PFSK-1 (cell line): ENCODE results near the gene PCSK5. TPM values are rescaled to one million over a fixed set of nuclear protein-coding genes. Genes with fewer than 3 reads are reported as not detected.

ENCODE experiments used
- FOXP2 ChIP-seq: optimal IDR thresholded peaks from 2 replicates; pipeline ENCODE3; 2011; ENCODE audit warnings: borderline replicate concordance, control low read depth, inconsistent platforms; ENCODE audit not compliant: insufficient read depth; ENCODE audit errors: extremely low read length, extremely low read depth
- POLR2AphosphoS5 ChIP-seq: IDR thresholded peaks from 2 replicates; pipeline ENCODE4 v1.6.1; 2012; ENCODE audit warnings: low read depth, mild to moderate bottlenecking, control low read depth, low read length, moderate library complexity
- SIN3A ChIP-seq: IDR thresholded peaks from 2 replicates; pipeline ENCODE4 v1.6.1; 2012; ENCODE audit warnings: mild to moderate bottlenecking, low read length, moderate library complexity, borderline replicate concordance; ENCODE audit not compliant: insufficient read depth
- TAF1 ChIP-seq: IDR thresholded peaks from 2 replicates; pipeline ENCODE4 v1.6.1; 2012; ENCODE audit warnings: low read length, control low read depth, borderline replicate concordance; ENCODE audit not compliant: insufficient read depth
- polyA plus RNA-seq: library from polyadenylated mRNA; unstranded; fragments of >200 nt; gene quantifications from one replicate; pipeline ENCODE4 v1.2.1, GENCODE V29; 2012; ENCODE audit warnings: low read depth, missing spikeins; ENCODE audit not compliant: insufficient read length
- TF ChIP-seq, protein P1 (sequence below), 2 experiments: IDR thresholded peaks; 2 replicates each; pipeline versions ENCODE4 v1.6.1 to v1.8.0; 2011 to 2012; ENCODE audit warnings: low read depth in 2 of 2, low read length in 2 of 2, control low read depth in 1 of 2, inconsistent platforms in 1 of 2, mild to moderate bottlenecking in 1 of 2, moderate library complexity in 1 of 2; ENCODE audit not compliant: insufficient read depth in 1 of 2

The PCSK5 gene
- polyA plus RNA-seq: 3.1 TPM

- TF ChIP-seq POLR2AphosphoS5 (0 out of 2 replicates have a peak, but pooled peaks have one; percentile 45), SIN3A (peak; percentile 74; the same call in 1 of the 2 replicates), TAF1 (peak; percentile 64; the same call in 1 of the 2 replicates), FOXP2 (no peak)
- TF ChIP-seq, protein P1, sequence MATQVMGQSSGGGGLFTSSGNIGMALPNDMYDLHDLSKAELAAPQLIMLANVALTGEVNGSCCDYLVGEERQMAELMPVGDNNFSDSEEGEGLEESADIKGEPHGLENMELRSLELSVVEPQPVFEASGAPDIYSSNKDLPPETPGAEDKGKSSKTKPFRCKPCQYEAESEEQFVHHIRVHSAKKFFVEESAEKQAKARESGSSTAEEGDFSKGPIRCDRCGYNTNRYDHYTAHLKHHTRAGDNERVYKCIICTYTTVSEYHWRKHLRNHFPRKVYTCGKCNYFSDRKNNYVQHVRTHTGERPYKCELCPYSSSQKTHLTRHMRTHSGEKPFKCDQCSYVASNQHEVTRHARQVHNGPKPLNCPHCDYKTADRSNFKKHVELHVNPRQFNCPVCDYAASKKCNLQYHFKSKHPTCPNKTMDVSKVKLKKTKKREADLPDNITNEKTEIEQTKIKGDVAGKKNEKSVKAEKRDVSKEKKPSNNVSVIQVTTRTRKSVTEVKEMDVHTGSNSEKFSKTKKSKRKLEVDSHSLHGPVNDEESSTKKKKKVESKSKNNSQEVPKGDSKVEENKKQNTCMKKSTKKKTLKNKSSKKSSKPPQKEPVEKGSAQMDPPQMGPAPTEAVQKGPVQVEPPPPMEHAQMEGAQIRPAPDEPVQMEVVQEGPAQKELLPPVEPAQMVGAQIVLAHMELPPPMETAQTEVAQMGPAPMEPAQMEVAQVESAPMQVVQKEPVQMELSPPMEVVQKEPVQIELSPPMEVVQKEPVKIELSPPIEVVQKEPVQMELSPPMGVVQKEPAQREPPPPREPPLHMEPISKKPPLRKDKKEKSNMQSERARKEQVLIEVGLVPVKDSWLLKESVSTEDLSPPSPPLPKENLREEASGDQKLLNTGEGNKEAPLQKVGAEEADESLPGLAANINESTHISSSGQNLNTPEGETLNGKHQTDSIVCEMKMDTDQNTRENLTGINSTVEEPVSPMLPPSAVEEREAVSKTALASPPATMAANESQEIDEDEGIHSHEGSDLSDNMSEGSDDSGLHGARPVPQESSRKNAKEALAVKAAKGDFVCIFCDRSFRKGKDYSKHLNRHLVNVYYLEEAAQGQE (IDR thresholded peaks at IDR 0.05; ENCODE audit: insufficient read depth in 1 of 2, low read depth in 2 of 2, low read length in 2 of 2): 0 out of 4 replicates have a peak, but pooled peaks of 1 of the 2 experiments have one; percentile 12
Observed at GRCh38 chr9:75890472-75891276, at the start of gene PCSK5. Gene PCSK5, plus strand, starts transcription at chr9:75890673. Its CDS starts 509 bp downstream, at chr9:75891182.

DNA sequence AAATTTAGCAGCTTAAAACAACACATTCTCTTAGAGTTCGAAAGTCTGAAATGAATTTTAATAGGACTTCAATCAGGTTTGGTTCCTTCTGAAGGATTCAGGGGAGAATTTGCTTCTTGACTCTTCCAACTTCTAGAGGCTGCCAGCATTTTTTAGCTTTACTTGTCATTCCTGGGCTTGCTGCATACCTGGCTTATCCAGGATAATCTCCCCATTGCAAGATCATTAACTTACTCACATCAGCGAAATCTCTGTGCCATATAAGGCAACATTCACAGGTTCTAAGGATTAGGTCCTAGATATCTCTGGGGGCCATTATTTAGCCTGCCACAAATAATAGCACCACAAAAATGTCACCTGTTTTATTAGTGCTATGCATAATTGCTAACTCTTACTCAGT is 46.2 kb upstream of the PCSK5 start:
- no peak for TF ChIP-seq TAF1
- TF ChIP-seq, protein P1 (IDR thresholded peaks at IDR 0.05; ENCODE audit: insufficient read depth in 1 of 2, low read depth in 2 of 2, low read length in 2 of 2): no peak
- no peak for TF ChIP-seq SIN3A
- TF ChIP-seq FOXP2: no peak
- TF ChIP-seq POLR2AphosphoS5: no peak

DNA sequence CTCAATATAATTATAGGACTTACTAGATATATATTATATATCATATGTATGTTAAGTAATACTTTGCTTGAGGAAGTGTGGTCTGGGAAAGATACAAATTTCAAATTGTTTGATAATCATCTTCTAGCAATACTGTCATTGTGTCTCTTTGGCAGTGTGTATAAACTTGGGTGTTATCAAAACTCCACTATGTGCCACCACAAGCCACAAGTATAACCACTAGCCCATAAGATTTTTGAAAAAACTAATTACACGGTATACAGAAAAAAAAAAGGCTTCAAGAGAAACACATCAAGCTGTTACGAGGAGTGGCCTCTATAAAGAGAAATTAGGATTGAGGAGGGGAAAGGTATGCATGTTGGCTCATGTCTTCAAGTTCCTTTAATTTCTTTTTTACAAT is 44.7 kb upstream of the PCSK5 start:
- TF ChIP-seq POLR2AphosphoS5 (no peak), TAF1 (no peak), SIN3A (no peak)
- TF ChIP-seq, protein P1 (IDR thresholded peaks at IDR 0.05; ENCODE audit: insufficient read depth in 1 of 2, low read depth in 2 of 2, low read length in 2 of 2): no peak

GRCh38 chr9:75847085-75847484 is 43.4 kb upstream of the PCSK5 start:
- no peak for TF ChIP-seq TAF1

- no peak for TF ChIP-seq TAF1
- TF ChIP-seq, protein P1 (IDR thresholded peaks at IDR 0.05; ENCODE audit: insufficient read depth in 1 of 2, low read depth in 2 of 2, low read length in 2 of 2): no peak
- TF ChIP-seq SIN3A: no peak
- no peak for TF ChIP-seq POLR2AphosphoS5
- TF ChIP-seq FOXP2: no peak
Observed at GRCh38 chr9:75850459-75851200, 39.8 kb upstream of the PCSK5 start.
